OCI-M2 (cell line): ENCODE measurements around the gene KATNBL1.

Experiments
- DNase-seq: peaks from one replicate; lab custom pipeline; 2025; ENCODE audit not compliant: unreplicated experiment; lab: John Stamatoyannopoulos, UW

The KATNBL1 gene, protein sequence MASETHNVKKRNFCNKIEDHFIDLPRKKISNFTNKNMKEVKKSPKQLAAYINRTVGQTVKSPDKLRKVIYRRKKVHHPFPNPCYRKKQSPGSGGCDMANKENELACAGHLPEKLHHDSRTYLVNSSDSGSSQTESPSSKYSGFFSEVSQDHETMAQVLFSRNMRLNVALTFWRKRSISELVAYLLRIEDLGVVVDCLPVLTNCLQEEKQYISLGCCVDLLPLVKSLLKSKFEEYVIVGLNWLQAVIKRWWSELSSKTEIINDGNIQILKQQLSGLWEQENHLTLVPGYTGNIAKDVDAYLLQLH

DNA sequence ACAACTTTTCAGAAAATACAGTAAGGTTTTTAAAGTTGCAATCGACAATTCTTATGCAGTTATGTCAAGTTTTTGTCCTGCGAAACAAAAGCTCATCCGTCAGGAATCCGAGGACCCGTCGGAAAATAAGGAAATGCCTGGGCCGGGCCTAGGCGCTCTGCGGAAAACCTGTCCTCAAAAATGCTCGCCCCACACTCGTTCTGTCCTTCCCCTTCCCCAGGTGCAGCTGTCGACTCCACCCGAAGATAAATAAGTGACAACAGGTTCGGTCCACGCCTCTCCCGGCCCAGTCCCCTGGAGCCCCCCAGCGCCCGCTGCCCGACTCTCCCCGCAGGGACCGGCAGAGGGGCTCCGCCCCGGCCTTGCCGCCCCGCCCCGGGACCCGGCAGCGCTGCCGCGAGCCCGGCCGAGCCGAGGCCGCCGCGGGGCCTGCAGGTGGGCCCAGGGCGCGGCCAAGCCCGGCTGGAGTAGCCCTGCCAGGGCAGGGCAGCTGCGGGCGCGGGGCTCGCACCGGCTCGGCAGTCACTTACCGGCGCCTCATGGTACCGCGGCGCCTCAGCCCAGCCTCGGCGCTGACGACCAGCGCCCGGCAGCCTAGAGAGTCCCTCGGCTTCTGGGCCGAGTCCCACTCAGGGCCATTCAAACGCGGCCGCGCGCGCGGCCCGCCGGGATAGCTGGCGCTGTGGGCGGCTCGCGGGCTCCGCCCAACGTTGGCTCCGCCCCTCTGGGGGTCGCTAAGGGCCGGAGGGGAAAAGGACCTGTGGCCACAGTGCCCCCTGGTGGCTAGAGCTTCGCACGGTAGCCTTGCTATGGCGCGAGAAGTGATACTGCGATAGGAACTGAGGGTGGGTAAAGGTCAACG lies at the start of gene KATNBL1:
Gene KATNBL1, minus strand, starts transcription at position 676 of the 862 bp plus-strand sequence. CDS start 46,420 bp downstream, outside the sequence.
- peak; percentile 82 for DNase-seq

DNA sequence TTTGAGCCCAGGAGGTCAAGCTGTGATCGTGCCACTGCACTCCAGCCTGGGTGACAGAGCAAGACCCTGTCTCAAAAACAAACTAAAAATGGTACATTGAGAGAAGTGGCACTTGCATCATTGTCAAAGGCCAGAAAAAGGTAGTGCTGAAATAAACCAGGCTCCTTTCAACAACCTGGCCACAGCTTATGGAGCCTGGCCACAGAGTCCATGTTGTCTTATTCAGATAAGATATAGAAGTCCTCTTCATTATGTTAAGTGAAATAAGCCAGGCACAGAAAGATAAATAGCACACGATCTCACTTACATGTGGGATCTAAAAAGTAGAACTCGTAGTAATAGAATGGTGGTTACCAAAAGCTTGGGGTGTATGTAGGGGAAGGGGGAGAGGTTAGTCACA lies 49.7 kb upstream of the KATNBL1 start:
- no peak for DNase-seq

DNA sequence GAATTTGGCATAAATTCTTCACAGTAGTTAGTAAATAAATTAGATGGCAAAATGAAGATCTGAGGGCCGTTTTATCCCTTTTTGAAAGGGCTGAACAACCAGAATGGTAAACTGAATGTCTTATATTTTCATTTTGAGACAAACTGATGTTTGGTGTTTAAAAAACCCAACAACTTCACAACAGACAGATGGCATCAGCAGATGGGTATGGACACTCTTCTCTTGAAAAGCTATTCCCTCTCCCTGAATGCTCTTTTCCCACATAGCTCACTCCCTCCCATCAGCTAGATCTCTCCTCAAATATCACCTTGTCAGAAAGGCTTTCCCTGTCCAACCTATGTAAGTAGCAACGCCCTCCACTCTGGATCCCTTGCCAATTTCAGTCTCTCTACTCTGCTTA lies 48.3 kb upstream of the KATNBL1 start:
- no peak for DNase-seq

- DNase-seq = no peak
These were observed 42.6 kb upstream of the KATNBL1 start for GRCh38 chr15:34252545-34252944.

DNA sequence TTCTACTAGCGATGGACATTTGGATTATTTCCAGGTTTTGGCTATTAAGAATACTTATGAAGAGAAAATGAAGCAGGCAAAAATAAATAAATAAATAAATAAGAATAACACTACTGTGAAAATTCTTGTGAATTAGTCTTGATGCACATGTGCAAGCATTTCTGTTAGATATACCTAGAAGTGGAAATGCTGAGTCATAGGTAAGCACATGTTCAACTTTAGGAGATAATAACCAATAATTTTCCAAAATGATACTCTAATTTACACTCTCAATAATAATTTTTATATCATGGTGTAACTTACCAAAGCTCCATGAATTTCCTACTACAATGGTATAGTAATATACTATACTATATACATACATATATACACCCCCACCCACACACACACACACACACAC lies 38.3 kb upstream of the KATNBL1 start:
- DNase-seq = no peak

- no peak for DNase-seq
These were observed 36.5 kb upstream of the KATNBL1 start for GRCh38 chr15:34246276-34246976.

DNA sequence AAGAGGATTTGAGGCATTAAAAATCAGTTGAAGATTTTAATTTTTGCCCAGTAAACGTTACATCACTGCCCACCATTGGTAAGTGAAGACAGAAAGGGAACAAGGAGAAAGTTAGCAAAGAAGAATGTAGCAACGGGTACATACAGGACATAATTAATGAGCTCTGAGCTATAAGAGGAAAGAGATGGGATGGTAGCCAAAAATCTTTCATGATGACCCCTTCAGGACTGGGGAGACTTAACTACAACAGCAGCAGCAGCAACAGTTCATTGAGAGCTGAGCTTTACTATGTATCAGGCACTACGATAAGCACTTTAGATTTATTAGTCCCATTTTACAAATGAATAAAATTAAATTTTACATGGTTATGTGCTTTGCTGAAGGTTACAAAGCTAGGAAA lies 33.3 kb upstream of the KATNBL1 start:
- DNase-seq = no peak

- no peak for DNase-seq
These were observed 32.4 kb upstream of the KATNBL1 start for GRCh38 chr15:34242331-34242710.

DNA sequence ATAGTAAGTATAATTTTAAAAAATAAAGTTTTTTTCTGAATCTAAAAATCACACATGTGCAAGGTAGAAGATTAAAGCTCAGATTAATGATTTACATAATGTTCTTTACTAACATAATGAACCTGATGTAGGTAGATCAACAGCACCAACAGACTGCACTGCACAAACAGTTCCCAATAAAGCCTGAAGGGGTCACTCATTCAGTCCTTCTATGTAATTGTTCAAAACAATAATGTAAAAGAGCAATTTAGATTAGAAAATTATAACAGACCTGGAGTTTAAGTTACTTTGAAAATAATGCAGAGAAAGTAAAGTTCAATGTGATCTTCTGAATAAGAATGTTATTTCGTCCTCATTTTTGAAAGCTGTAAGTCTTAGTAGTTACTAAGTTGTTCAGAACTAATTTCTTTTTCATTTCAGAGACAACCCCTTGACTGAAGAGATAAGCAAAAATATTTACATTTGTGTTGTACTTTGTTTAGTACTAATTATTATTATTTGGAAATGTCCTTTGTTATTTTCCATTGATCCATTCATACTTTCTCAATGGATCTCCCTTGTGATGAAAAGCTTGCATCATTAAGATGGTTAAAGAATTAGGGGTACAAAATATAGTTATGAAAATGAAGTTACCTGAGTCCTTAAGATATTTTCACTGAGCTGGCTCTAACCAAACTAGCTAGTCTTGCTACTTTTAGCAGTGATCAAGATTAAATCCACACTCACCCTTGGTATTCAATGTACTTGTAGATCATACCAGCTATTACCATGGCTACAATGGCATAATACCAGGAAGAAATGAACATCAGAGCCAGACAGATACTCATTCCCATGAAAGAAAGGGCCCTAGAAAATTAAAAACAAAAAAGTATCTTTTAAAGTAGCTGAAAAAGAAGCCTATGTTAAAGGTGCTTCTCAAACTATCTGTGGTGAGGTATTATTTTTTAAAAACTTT lies 31.8 kb upstream of the KATNBL1 start:
- DNase-seq = peak; percentile 5

- DNase-seq = no peak
These were observed 30.6 kb upstream of the KATNBL1 start for GRCh38 chr15:34240537-34240936.

GRCh38 chr15:34239151-34239808 lies 29.4 kb upstream of the KATNBL1 start:
- no peak for DNase-seq

- no peak for DNase-seq
These were observed 23.7 kb upstream of the KATNBL1 start for GRCh38 chr15:34233614-34234013.

DNA sequence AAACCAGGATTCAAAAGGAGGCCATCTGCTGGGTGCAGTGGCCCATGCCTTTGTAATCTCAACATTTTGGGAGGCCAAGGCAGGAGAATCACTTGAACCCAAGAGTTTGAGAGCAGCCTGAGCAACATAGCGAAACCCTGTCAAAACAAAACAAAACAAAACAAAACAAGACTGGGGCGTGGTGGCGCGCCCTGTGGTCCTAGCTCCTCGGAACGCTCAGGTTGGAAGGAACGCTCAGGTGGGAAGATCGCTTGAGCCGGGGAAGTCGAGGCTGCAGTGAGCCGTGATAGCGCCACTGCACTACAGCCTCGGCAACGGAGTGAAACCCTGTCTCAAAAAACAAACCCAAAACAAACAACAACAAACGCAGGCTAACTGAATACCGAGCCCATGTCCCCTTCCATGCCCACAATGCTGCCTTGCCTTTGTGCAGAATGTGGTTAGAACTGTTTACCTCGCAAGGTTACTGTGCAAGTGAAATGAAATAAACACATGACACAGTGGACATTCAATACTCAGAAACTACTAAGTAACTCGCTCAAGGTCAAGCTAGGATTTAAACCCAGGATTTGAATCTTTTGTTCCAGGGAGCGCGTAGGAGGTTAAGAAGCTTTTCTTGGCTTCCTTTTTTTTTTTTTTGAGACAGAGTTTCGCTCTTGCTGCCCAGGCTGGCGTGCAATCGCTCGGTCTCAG lies 14.2 kb upstream of the KATNBL1 start:
- DNase-seq = no peak

GRCh38 chr15:34217587-34218225 lies 7.8 kb upstream of the KATNBL1 start:
- DNase-seq = no peak

DNA sequence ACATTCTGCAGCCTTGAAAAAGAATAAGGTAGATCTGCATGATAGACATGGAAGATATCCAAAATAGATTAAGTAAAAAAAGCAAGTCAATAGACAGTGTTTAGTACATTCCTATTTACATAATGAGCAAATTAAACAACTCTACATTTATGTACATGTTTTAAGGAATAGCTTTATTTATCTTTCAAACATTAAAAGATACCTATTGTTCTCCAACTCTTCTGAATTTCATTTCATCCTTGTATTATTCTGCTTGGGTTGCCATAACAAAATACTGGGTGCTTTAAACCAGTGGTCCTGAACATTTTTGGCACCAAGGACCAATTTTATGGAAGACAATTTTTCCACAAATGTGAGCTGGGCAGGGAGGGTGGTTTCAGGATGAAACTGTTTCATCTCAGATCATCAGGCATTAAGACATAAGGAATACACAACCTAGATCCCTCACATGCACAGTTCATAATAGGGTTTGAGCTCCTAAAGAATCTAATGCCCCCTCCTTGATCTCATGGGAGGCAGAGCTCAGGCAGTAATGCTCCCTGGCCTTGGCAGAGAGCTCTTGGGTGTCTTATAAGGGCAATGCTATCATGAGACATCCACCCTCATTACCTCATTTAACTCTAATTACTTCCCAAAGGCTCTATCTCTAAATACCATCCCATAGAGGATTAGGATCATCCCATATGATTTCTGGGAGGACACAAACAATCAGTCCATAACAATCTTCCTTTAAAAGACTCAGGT lies 6.8 kb upstream of the KATNBL1 start:
- DNase-seq = no peak

DNA sequence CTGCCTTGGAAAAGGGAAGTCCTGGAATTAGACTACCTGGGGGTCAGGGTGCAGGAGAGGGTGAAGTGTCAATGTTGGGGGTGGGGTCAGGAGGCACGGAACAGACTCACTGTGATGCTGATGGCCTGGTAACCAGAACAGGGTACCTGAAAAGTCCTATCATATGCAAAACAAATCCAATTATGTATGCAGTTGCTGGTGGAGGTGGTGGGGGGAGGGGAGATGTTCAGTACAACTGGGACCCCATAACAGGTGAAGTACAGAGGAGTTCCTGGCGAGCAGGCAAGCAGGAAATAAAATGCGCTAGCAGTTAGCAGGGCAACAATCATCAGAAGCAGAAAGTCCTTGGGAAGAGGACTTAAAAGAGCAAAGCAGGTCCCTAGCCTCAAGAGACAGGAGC lies 4.2 kb upstream of the KATNBL1 start:
- DNase-seq = no peak

DNA sequence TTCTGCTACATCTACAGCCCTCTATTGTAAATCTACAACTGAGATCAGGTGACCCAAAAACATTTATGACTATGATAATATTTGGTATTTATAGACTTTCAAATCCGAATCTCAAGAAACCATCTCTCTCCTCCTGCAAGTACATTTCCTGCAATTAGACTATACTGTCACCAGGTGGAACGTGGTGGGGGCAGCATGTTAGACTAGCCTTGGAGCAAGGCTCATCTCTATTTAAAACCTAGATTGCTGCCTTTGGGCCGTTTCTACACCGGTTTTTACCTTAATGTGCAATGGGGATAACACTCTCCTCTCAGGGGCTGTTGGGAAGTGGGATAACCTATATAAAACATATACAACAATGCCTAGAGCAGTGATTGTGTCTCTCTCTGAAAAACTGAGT lies 3.8 kb upstream of the KATNBL1 start:
- no peak for DNase-seq

DNA sequence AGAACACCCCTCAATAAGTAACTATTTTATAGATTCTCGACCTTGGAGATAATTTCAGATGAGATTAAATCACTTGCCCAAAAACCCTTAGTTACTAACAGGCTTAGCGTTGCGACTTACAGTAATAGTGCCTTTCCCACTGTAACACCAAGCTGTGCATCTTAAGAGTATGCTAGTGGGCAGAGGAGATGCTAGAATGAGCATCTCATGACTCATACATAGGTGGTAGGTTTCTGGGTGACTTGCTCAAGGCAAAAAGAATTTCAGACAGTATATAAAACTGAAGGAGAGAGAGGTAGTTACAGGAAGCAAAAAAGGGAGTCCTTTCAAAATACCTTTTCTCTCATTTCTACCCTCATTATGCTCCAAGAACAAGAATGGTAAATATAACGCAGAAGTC lies 3.9 kb downstream of the KATNBL1 start:
- DNase-seq = no peak
